Transverse colon (tissue), 3 donors: ENCODE results near the gene KCNAB3.

Experiments
- EP300 ChIP-seq: sonication (generic); formaldehyde crosslinking; IDR thresholded peaks from one replicate; pipeline ENCODE4 v1.6.1; 2017; ENCODE audit warnings: antibody characterized with exemption, low read depth
- POLR2A ChIP-seq: fragments of 450-650 bp; IDR thresholded peaks from one replicate; pipeline ENCODE4 v1.6.1; 2016; ENCODE audit warnings: antibody characterized with exemption, mild to moderate bottlenecking, moderate library complexity
- TF ChIP-seq, protein P1 (sequence below), 5 experiments: fragments of 200-600 bp in 3 of 5; fragments of 450-650 bp in 2 of 5; sonication (generic) in 3 of 5; IDR thresholded peaks; 1 replicate in 2 of 5; 2 replicates in 3 of 5; pipeline ENCODE4 v1.5.1; 2016 to 2017; ENCODE audit warnings: antibody characterized with exemption in 5 of 5, inconsistent platforms in 3 of 5, mild to moderate bottlenecking in 2 of 5, moderate library complexity in 1 of 5

DNA sequence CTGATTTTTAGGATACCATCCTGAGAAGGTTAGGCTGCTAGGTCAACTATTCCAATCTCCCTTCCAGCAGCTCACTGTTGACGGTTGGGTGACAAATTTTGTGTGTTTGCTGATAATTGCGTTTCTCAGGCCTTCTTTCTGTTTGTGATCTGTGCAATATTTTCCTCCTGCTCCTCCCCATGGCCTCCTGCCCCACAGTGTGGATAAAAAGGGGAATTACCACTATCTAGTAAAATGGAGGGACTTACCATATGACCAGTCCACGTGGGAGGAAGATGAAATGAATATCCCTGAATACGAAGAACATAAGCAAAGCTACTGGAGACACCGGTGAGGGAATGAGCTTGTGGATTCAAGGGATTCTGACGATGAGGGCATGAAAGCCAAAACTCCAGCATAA lies 31.9 kb downstream of the KCNAB3 start:
- TF ChIP-seq EP300 (no peak), POLR2A (no peak)
- TF ChIP-seq, protein P1, sequence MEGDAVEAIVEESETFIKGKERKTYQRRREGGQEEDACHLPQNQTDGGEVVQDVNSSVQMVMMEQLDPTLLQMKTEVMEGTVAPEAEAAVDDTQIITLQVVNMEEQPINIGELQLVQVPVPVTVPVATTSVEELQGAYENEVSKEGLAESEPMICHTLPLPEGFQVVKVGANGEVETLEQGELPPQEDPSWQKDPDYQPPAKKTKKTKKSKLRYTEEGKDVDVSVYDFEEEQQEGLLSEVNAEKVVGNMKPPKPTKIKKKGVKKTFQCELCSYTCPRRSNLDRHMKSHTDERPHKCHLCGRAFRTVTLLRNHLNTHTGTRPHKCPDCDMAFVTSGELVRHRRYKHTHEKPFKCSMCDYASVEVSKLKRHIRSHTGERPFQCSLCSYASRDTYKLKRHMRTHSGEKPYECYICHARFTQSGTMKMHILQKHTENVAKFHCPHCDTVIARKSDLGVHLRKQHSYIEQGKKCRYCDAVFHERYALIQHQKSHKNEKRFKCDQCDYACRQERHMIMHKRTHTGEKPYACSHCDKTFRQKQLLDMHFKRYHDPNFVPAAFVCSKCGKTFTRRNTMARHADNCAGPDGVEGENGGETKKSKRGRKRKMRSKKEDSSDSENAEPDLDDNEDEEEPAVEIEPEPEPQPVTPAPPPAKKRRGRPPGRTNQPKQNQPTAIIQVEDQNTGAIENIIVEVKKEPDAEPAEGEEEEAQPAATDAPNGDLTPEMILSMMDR (IDR thresholded peaks at IDR 0.05) = peak; percentile 38 to 79 (median 53)
